HepG2 (cell line): ENCODE results near the gene P4HB. TPM values are rescaled to one million over a fixed set of nuclear protein-coding genes. Genes with fewer than 3 reads are reported as not detected.

Source experiments
- ATF2 ChIP-seq: sonication (generic); formaldehyde crosslinking; IDR thresholded peaks from 2 replicates; pipeline ENCODE4 v1.4.0; 2020; ENCODE audit warnings: missing genetic modification reagents
- CHD4 ChIP-seq: fragments of 200-600 bp; sonication (generic); IDR thresholded peaks from 2 replicates; pipeline ENCODE4 v1.7.0; 2017; ENCODE audit warnings: mild to moderate bottlenecking, low read length, borderline replicate concordance
- FOSL1 ChIP-seq: sonication (generic); formaldehyde crosslinking; IDR thresholded peaks from 2 replicates; pipeline ENCODE4 v1.9.0; 2021; ENCODE audit warnings: missing genetic modification reagents, borderline replicate concordance
- HDAC6 ChIP-seq: fragments of 200-600 bp; sonication (generic); IDR thresholded peaks from 2 replicates; pipeline ENCODE4 v1.7.0; 2017; ENCODE audit warnings: mild to moderate bottlenecking, antibody characterized with exemption, low read length, low read depth
- HINFP ChIP-seq: sonication (generic); formaldehyde crosslinking; IDR thresholded peaks from 2 replicates; pipeline ENCODE4 v1.4.0; 2020; ENCODE audit warnings: low read depth, mild to moderate bottlenecking, missing genetic modification reagents
- HNRNPH1 ChIP-seq: fragments of 200-400 bp; formaldehyde crosslinking; optimal IDR thresholded peaks from 2 replicates; pipeline ENCODE3; 2017; ENCODE audit warnings: mild to moderate bottlenecking, low read depth, low read length
- NR2F1 ChIP-seq, 2 experiments: fragments of 450-650 bp in 1 of 2; formaldehyde crosslinking in 1 of 2; IDR thresholded peaks; 2 replicates each; pipeline versions ENCODE4 v1.5.0 to v1.6.1; 2016 to 2020; ENCODE audit warnings: mild to moderate bottlenecking in 1 of 2, missing compliant biosample characterization in 1 of 2, missing genetic modification reagents in 1 of 2, moderate library complexity in 1 of 2
- SCMH1 ChIP-seq: sonication (generic); formaldehyde crosslinking; IDR thresholded peaks from 2 replicates; pipeline ENCODE4 v1.9.0; 2021; ENCODE audit warnings: missing genetic modification reagents, mild to moderate bottlenecking, borderline replicate concordance
- ZBTB2 ChIP-seq: sonication (generic); formaldehyde crosslinking; IDR thresholded peaks from 2 replicates; pipeline ENCODE4 v1.8.0; 2022; ENCODE audit warnings: low read depth, missing genetic modification reagents
- ZNF256 ChIP-seq: sonication (generic); formaldehyde crosslinking; conservative IDR thresholded peaks from 2 replicates; pipeline ENCODE4 v1.4.0; 2020; ENCODE audit warnings: missing genetic modification reagents
- ZNF414 ChIP-seq: sonication (generic); formaldehyde crosslinking; IDR thresholded peaks from 2 replicates; pipeline ENCODE4 v1.5.0; 2020; ENCODE audit warnings: missing genetic modification reagents
- ZNF646 ChIP-seq: sonication (generic); formaldehyde crosslinking; IDR thresholded peaks from 2 replicates; pipeline ENCODE4 v1.9.0; 2021; ENCODE audit warnings: mild to moderate bottlenecking, missing genetic modification reagents
- ZNF790 ChIP-seq: sonication (generic); formaldehyde crosslinking; IDR thresholded peaks from 2 replicates; pipeline ENCODE4 v1.8.0; 2022; ENCODE audit warnings: missing genetic modification reagents, mild to moderate bottlenecking, borderline replicate concordance
- ZNF841 ChIP-seq: sonication (generic); formaldehyde crosslinking; IDR thresholded peaks from 2 replicates; pipeline ENCODE4 v1.8.1; 2023; ENCODE audit warnings: missing genetic modification reagents, borderline replicate concordance
- polyA plus RNA-seq, 8 experiments: library from polyadenylated mRNA; depleted of rRNA in 3 of 8; stranded (reverse) in 7 of 8; unstranded in 1 of 8; fragments of >200 nt; fragmentation: Illumina TruSeq in 4 of 8; extraction: Trizol in 4 of 8; gene quantifications; 2 replicates each; pipeline versions ENCODE4 v1.2.1 to v1.2.3, GENCODE V29; 2011 to 2016; ENCODE audit warnings: low read depth in 4 of 8, missing spikeins in 1 of 8, mixed read lengths in 1 of 8; ENCODE audit not compliant: insufficient read depth in 1 of 8
- total RNA-seq, 5 experiments: library from RNA; depleted of rRNA; stranded (reverse); fragments of >200 nt; fragmentation: Illumina TruSeq; extraction: Trizol; gene quantifications; 2 replicates each; pipeline ENCODE4 v1.2.3, GENCODE V29; 2016; ENCODE audit warnings: low read depth in 1 of 5

Gene P4HB
- total and polyA plus RNA-seq, 2 of the 13 experiments (the other 11 are each of a cell fraction or from before 2014, with no cell fraction given): 185 to 782 TPM

GRCh38 chr17:81863833-81864768 lies 3.8 kb upstream of the P4HB start (continued):
- TF ChIP-seq ATF2 (CRISPR knock-in tag) (no peak), ZNF790 (no peak), ZBTB2 (no peak), HINFP (CRISPR knock-in tag) (no peak), ZNF414 (CRISPR knock-in tag) (no peak), NR2F1 (CRISPR knock-in tag; IDR thresholded peaks at IDR 0.05) (no peak), HDAC6 (no peak), HNRNPH1 (no peak), CHD4 (no peak), ZNF256 (CRISPR knock-in tag) (no peak), FOSL1 (CRISPR knock-in tag) (no peak), SCMH1 (CRISPR knock-in tag) (no peak), ZNF646 (no peak), ZNF841 (CRISPR knock-in tag) (no peak)
